Myocyte (in vitro differentiated cells): ENCODE measurements around the gene BET1. TPM values are rescaled to one million over a fixed set of nuclear protein-coding genes. Genes with fewer than 3 reads are reported as not detected.

Source experiments
- DNase-seq: peaks from one replicate; pipeline ENCODE4 v3.0.0-alpha.2; 2012; ENCODE audit warnings: low read depth
- total RNA-seq: library from RNA; depleted of rRNA; stranded (reverse); fragments of >200 nt; gene quantifications from 2 replicates; pipeline ENCODE4 v1.2.3, GENCODE V29; 2014

The BET1 gene
- total RNA-seq, 1 donor from 2014 or later = 38.4 TPM

- no peak for DNase-seq
Observed at GRCh38 chr7:93958651-93959050, 45.5 kb downstream of the BET1 start.

DNA sequence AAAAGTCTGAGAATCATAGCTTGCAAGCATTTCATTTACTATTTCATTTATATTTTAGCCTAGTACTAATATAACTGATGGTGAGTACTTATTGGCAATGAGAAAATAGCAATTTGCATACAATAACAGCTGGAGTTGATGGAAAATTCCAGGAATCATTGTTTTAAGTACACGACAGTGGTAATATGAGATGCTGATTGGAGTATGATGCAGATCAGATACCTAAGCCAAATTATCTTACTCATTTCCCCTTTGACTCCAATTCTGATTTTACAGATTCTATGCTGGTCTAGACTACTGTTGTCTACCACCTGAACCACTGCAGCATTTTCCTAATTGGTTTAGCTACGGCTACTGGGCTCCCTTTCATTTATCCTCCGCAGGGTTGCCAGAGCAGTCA, 45.9 kb downstream of the BET1 start:
- no peak for DNase-seq

DNA sequence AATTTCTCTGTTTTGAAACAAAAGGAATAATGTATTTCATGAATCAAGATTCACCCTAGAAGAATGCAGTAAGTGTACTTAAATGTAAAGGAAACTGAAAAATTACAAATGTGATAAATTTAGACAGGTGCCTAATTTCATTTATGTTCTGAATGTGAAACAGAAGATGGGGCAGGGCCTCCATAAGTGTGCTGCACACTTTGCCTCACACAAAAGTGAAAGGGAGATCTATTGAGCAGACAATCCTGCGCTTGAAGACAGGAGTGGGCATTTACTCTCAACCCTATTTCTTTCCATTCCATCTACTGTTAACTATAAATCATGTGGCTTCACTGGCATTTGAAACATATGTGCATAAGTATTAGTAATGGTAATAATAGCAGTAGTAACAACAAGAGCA, 46.4 kb downstream of the BET1 start:
- no peak for DNase-seq

- no peak for DNase-seq
Observed at GRCh38 chr7:93955304-93955703, 48.9 kb downstream of the BET1 start.

DNA sequence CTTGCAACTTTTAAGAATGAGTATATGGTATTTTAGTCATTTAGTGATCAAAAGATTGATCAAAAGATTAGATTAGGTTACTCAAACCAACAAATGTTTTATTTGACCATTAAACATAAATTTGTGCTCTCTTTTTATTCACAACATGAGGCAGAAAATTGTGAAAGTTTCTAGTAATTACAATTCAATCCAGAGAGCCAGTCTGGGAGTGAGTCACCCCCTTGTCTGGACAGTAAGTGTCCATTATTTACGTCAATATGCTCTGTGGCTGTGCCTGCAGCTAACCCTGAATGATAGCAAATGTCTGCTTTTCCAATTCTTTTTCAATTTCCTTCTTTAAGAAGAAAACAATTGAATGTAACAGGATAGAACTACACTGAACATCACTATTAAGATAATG, 54.7 kb downstream of the BET1 start:
- DNase-seq = peak; percentile 35

DNA sequence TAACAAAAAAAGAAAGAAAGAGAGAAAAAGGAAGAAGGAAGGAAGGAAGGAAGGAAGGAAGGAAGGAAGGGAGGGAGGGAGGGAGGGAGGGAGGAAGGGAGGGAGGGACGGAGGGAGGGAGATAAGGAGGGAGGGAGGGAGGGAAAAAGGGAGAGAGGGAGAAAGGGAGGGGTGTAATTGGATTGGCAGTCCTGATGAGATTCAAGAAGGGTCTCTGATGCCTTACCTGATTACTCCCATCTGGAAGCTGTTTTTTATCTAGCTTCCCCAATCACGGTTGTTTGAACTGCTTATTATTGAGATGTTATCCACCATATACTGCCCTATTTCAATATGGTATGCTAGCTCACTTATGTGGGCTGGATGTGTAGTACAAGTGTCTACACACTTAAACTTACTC, 55.3 kb downstream of the BET1 start:
- no peak for DNase-seq

GRCh38 chr7:93948106-93948505, 56.0 kb downstream of the BET1 start:
- no peak for DNase-seq

GRCh38 chr7:93945756-93946535, 58.2 kb downstream of the BET1 start:
- DNase-seq = no peak

DNA sequence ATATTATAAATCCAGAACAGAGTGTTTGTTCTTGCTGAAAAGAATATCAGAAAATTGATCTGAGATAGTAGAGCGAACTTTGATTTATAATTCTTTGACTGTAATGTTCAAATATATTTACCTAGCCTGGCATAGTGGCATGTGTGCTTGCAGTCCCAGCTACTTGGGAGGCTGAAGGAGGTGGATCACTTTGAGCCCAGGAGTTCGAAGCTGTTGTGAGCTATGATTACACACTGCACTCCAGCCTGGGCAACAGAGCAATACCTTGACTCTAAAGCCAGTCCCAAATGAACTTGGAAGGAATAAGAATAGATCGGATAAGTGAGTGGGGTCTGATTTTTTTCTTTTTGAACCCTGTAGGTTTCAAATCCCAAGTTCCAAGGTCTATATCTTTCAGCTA, 59.1 kb downstream of the BET1 start:
- no peak for DNase-seq

- DNase-seq = no peak
Observed at GRCh38 chr7:93944673-93945072, 59.5 kb downstream of the BET1 start.

GRCh38 chr7:93943816-93944540, 60.2 kb downstream of the BET1 start:
- no peak for DNase-seq

Other genes with a start within 250 kb of the BET1 start
- gene TFPI2, start 113.6 kb downstream of the BET1 start, total RNA-seq = 3.6 and 13.9 TPM in 2 replicates
- 1.3 TPM in 1 of 2 replicates, not detected in the other for gene GNGT1, start 97.8 kb downstream of the BET1 start, total RNA-seq
- 16.8 and 18.1 TPM in 2 replicates for gene GNG11, start 82.6 kb downstream of the BET1 start, total RNA-seq